HS-27A (cell line): Measurements from ENCODE around the gene ELN.

Source experiments
- DNase-seq: peaks from one replicate; pipeline ENCODE4 v3.0.0-alpha.2; 2012; ENCODE audit warnings: low read depth, missing footprints

Gene ELN

GRCh38 chr7:74093671-74094223 is 65.8 kb downstream of the ELN start:
- DNase-seq = no peak

- peak; percentile 70 for DNase-seq
These were observed 66.5 kb downstream of the ELN start for GRCh38 chr7:74094224-74095101.

- no peak for DNase-seq
These were observed 67.2 kb downstream of the ELN start for GRCh38 chr7:74095135-74095534.

GRCh38 chr7:74097937-74098614 is 70.1 kb downstream of the ELN start:
- no peak for DNase-seq

GRCh38 chr7:74099031-74099430 is 71.1 kb downstream of the ELN start:
- no peak for DNase-seq

GRCh38 chr7:74101061-74101681 is 73.2 kb downstream of the ELN start:
- no peak for DNase-seq

- no peak for DNase-seq
These were observed 75.3 kb downstream of the ELN start for GRCh38 chr7:74103219-74103772.

GRCh38 chr7:74104702-74105101 is 76.7 kb downstream of the ELN start:
- no peak for DNase-seq

GRCh38 chr7:74105992-74106391 is 78.0 kb downstream of the ELN start:
- no peak for DNase-seq

- DNase-seq = no peak
These were observed 78.9 kb downstream of the ELN start for GRCh38 chr7:74106846-74107245.

GRCh38 chr7:74115326-74115725 is 87.4 kb downstream of the ELN start:
- DNase-seq = no peak

- DNase-seq = no peak
These were observed 88.4 kb downstream of the ELN start for GRCh38 chr7:74116356-74116755.
